HG03139 (cell line): ENCODE results near the gene SMIM13.

Experiments
- ATAC-seq: cut with Tn5 transposase; IDR thresholded peaks from one replicate; pipeline ENCODE4 v1.9.1; 2021; ENCODE audit not compliant: unreplicated experiment

Gene SMIM13

GRCh38 chr6:11093626-11094410 is at the start of gene SMIM13:
Gene SMIM13, plus strand, starts transcription at chr6:11093834. Its CDS starts 480 bp downstream, at chr6:11094314.
- peak; percentile 86 for ATAC-seq

GRCh38 chr6:11043961-11044711 is 49.5 kb upstream of the SMIM13 start, which contains the start of gene ELOVL2:
Gene ELOVL2, minus strand, starts transcription at chr6:11044305. Its CDS starts 75 bp downstream, at chr6:11044230.
- ATAC-seq: no peak

- ATAC-seq: no peak
Observed at GRCh38 chr6:11044712-11045167, 48.9 kb upstream of the SMIM13 start.

GRCh38 chr6:11050731-11051130 is 42.9 kb upstream of the SMIM13 start:
- ATAC-seq: no peak

GRCh38 chr6:11053307-11053706 is 40.3 kb upstream of the SMIM13 start:
- no peak for ATAC-seq

- ATAC-seq: no peak
Observed at GRCh38 chr6:11054722-11055121, 38.9 kb upstream of the SMIM13 start.

GRCh38 chr6:11055127-11055627 is 38.5 kb upstream of the SMIM13 start:
- ATAC-seq: no peak

GRCh38 chr6:11056871-11057270 is 36.8 kb upstream of the SMIM13 start:
- ATAC-seq: no peak

- ATAC-seq: no peak
Observed at GRCh38 chr6:11058406-11058805, 35.2 kb upstream of the SMIM13 start.

GRCh38 chr6:11062083-11062482 is 31.6 kb upstream of the SMIM13 start:
- ATAC-seq: no peak

- ATAC-seq: no peak
Observed at GRCh38 chr6:11062715-11063114, 30.9 kb upstream of the SMIM13 start.

GRCh38 chr6:11064836-11065235 is 28.8 kb upstream of the SMIM13 start:
- ATAC-seq: no peak

GRCh38 chr6:11065436-11066202 is 28.0 kb upstream of the SMIM13 start:
- no peak for ATAC-seq

- ATAC-seq: no peak
Observed at GRCh38 chr6:11066505-11067347, 26.9 kb upstream of the SMIM13 start.

GRCh38 chr6:11067348-11067747 is 26.3 kb upstream of the SMIM13 start:
- ATAC-seq: no peak

GRCh38 chr6:11069760-11070159 is 23.9 kb upstream of the SMIM13 start:
- no peak for ATAC-seq

GRCh38 chr6:11072101-11072500 is 21.5 kb upstream of the SMIM13 start:
- no peak for ATAC-seq

- ATAC-seq: no peak
Observed at GRCh38 chr6:11076540-11076939, 17.1 kb upstream of the SMIM13 start.

- ATAC-seq: no peak
Observed at GRCh38 chr6:11078266-11078665, 15.4 kb upstream of the SMIM13 start.

GRCh38 chr6:11080296-11080695 is 13.3 kb upstream of the SMIM13 start:
- no peak for ATAC-seq
